Mononuclear cell (primary cell): ENCODE data around the gene TOX2. TPM values are rescaled to one million over a fixed set of nuclear protein-coding genes. Genes with fewer than 3 reads are reported as not detected.

Experiments
- H3K27me3 ChIP-seq: 2 replicates; pipeline ENCODE4 v1.6.0; 2011; ENCODE audit warnings: low read length, control low read depth; ENCODE audit not compliant: insufficient read depth
- H3K4me1 ChIP-seq: 2 replicates; pipeline ENCODE4 v1.5.1; 2011; ENCODE audit warnings: mild to moderate bottlenecking, low read length, control low read depth; ENCODE audit not compliant: insufficient read depth
- H3K4me3 ChIP-seq: 2 replicates; pipeline ENCODE4 v1.5.1; 2011; ENCODE audit warnings: mild to moderate bottlenecking, low read length, moderate library complexity
- H3K9me3 ChIP-seq: 2 replicates; pipeline ENCODE4 v1.5.1; 2011; ENCODE audit warnings: low read depth, mild to moderate bottlenecking, control low read depth, low read length
- total RNA-seq: library from RNA; depleted of rRNA; stranded (reverse); fragments of >200 nt; gene quantifications from one replicate; pipeline ENCODE4 v1.2.3, GENCODE V29; 2012

The TOX2 gene
- total RNA-seq, 1 donor: 0.21 TPM

DNA sequence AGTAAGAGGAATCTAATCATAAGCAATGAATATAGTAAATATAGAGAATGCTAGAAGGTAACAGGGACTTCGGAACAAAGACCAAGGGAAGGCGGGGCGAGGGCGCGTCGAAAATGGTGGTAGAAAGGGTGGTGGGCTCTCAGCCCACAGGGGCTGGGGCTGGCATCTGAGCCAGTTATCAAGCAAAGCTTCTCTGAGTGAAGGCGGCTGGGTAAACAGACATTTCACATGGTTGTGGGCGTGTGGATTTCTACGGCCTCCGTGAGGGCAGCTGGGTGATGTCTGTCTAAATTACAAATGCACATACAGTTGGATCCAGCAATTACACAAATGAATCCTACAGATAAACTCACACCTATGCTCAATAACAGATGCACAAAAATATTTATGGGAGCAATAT, 56.6 kb downstream of the TOX2 start:
- Histone ChIP-seq H3K9me3 (no peaks in the 10 kb centered on the region), H3K4me3 (no peak overlapping the region), H3K27me3 (no peaks in the 10 kb centered on the region), H3K4me1 (peaks cover 9% of the 10 kb centered on the region)

DNA sequence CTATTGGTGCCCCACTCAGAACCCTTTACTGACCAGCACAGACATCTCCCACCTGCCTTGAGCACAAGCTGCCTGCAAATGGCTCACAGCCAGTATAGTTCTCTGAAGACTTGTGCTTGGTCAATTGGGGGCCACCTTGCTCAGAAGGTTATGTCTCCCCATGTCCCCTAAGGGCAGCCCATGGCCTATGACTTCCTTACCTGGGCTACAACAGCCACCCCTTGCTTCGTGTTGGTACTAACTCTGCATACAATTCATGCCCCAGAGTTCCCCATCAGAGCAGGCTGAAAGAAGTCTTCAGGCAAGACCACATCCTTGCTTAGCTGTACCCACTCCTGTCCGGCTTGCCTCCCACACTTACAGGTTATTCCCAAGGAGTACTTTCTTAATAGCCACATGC, 57.4 kb downstream of the TOX2 start:
- Histone ChIP-seq H3K4me1 (peaks cover 17% of the 10 kb centered on the region), H3K27me3 (no peaks in the 10 kb centered on the region), H3K4me3 (no peak overlapping the region), H3K9me3 (no peaks in the 10 kb centered on the region)

DNA sequence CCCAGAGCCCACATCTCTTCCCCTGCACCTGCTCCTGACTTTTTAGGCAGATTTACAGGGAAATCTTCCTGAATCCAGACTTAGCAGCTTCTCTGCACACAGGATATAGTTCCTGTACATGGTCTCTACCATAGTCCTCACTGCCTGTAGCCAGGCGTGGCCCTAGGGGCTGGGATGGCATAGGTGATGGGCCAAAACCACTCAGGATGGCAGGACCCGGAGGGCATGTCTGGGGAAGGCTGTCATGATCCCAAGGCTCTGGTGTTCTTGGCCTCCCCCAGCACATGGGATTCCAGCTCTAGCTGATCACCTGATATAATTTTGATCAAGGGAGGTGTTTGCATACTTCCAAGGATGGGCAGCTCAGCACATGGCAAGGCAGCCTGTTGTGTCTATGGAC, 58.0 kb downstream of the TOX2 start:
- H3K9me3 ChIP-seq: no peaks in the 10 kb centered on the region
- H3K4me3 ChIP-seq: no peak overlapping the region
- H3K27me3 ChIP-seq: no peaks in the 10 kb centered on the region
- peaks cover 17% of the 10 kb centered on the region for H3K4me1 ChIP-seq

DNA sequence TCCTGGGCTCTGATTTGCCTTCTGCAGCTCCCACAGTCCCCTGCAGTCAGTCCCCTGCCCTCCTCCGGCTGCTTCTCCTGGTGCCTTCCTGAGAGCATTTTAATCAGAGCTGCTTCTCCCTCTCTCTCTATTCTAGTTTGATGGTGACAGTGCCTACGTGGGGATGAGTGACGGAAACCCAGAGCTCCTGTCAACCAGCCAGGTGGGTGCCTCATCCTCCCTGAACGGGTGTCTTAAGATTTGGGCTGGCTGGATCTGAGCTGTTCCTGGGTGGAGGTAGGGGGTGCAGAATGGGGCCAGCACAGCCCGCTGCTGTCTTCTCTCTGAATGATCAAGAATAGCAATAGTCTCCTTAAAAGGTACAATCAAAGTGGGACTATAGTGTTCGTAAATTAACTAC, 58.6 kb downstream of the TOX2 start:
- peaks cover 17% of the 10 kb centered on the region for H3K4me1 ChIP-seq
- no peak overlapping the region for H3K4me3 ChIP-seq
- H3K9me3 ChIP-seq: no peaks in the 10 kb centered on the region
- H3K27me3 ChIP-seq: no peaks in the 10 kb centered on the region

DNA sequence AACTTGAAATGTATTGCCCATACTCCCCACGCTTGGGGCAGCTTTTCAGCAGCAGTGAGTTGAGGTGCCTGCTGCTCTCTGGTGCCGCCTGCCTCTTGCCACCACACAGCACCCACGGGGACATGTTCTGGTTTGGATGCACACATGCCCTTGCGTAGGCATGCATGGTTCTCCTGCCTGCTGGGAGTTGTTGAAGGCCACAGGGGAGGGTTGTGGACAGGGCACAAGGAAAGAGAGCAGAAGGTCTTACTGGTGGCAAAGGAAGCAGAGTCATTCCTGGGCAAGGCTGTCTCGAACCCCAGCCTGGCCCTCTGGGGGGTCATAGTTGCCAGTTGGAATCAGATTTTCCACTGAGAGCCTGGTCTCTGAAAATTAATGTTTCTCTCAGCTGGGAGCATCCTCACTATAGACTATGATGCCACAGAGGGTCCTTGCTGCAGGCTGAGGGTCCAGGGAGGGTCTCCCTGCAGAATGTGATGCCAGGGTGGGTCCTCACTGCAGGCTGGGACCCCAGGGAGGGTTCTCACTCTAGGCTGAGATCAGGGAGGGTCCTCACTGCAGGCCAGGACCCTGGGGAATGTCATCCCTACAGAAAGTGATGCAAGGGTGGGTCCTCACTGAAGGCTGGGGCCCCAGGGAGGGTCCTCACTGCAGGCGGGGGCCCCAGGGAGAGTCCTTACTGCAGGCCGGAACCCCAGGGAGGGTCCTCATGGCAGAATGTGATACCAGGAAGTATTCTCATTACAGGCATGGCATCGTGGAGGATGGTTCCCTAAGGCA, 59.2 kb downstream of the TOX2 start:
- H3K4me1 ChIP-seq: peaks cover 17% of the 10 kb centered on the region
- H3K27me3 ChIP-seq: peaks cover 1% of the 10 kb centered on the region
- no peak overlapping the region for H3K4me3 ChIP-seq
- no peaks in the 10 kb centered on the region for H3K9me3 ChIP-seq

DNA sequence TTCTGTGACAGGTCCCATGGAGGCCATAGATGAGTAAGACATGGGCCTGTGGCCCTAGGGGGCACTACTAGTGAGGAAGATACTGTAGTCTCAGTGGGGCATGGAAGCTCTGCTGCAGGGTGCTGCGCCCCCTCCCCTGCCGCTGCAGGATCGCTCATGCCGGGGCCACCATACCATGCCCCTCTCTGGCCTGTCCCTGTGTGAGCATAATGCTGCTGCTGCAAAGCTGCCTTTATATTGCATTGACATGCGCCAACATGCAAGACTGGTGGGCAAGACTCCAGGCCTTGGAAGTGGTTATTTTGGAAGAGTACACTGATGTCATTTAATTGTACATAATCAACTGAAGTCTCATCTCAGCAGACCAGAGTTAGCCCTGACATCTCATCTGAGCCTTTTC, 60.0 kb downstream of the TOX2 start:
- no peak overlapping the region for H3K4me3 ChIP-seq
- peaks cover 4% of the 10 kb centered on the region for H3K27me3 ChIP-seq
- no peaks in the 10 kb centered on the region for H3K9me3 ChIP-seq
- H3K4me1 ChIP-seq: peaks cover 17% of the 10 kb centered on the region

DNA sequence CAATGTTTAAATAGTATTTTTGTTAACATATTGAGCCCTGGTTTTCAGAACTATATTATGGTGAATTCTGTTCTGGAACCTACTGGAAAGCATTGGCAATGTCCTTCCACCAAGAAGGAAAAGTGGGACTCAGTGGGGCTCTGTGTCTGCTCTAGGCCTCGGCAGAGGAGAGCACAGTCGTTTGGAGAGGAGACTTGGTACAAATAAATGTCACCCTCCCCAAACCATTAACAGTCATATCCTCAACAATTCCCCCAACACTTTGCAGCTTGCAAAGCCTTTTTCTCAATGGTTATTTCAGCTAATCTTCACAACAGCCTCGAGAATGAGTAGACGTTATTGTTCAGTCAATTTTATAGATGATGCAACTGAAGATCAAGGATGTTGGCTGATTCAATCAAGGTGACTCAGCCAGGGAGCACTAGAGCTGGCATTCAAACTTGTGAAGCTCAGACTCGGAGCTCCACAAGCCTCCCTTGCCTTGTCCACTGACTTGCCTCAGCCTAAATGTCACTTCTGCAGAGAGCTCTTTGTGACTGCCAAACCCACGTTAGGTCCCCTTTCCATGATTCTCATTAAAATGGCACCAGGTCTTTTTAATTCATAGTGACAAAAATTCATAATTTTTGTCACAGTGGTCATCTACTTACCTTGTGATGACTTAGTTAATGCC, 60.6 kb downstream of the TOX2 start:
- Histone ChIP-seq H3K4me1 (peaks cover 17% of the 10 kb centered on the region), H3K9me3 (no peaks in the 10 kb centered on the region), H3K27me3 (peaks cover 4% of the 10 kb centered on the region), H3K4me3 (no peak overlapping the region)

DNA sequence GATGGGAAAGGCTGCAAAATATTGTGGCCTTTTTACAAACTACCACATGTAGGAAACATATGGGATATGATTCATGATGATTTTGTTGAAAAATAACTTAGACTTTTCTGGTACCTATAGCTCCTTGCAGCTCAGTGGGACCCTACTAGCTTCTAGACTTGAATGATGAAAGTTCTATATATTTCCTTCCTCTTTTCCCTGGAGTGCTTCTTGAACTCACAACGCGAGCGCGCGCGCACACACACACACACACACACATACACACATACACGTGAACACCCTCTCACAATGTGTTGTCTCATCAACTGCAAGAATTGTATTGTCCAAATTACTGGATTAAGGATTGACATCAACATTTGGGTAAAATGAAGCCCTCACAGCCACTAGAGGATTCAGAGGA, 61.9 kb downstream of the TOX2 start:
- Histone ChIP-seq H3K4me1 (peaks cover 25% of the 10 kb centered on the region), H3K9me3 (no peaks in the 10 kb centered on the region), H3K27me3 (peaks cover 4% of the 10 kb centered on the region), H3K4me3 (no peak overlapping the region)

DNA sequence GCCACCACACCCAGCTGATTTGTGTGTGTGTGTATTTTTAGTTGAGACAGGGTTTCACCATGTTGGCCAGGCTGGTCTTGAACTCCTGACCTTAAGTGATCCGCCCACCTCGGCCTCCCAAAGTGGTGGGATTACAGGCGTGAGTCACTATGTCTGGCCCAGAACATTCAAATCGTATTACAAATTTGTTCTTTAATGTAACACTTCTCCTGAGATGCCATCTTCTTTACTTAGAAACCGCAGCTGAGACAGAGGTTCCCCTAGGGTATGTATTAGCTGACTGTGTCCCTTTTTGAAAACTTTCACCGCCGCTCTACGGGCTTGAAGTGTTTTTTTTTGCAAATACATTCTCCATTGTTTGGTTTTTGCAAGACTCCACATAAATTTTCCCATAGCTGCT, 62.6 kb downstream of the TOX2 start:
- H3K4me3 ChIP-seq: no peak overlapping the region
- peaks cover 31% of the 10 kb centered on the region for H3K4me1 ChIP-seq
- H3K27me3 ChIP-seq: peaks cover 6% of the 10 kb centered on the region
- no peaks in the 10 kb centered on the region for H3K9me3 ChIP-seq

DNA sequence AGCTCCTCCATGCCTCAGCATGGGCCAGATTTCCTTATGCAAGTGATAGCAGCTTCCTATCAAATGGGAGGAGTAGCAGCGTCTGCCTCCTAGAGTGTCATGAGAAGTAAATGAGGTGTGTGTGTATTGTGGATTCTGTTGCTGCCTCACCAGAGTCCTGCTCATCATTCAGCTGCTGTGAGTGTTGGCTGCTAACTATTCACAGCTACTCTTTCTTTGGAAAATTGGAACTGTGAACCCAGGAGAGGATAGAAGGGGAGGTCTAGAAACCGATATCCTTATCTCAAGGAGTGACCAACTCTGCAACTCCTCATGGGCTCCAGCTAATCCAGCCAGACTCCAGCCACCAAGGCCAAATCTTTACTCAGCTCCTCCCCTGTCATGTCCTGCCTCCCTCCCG, 63.3 kb downstream of the TOX2 start:
- Histone ChIP-seq H3K27me3 (peaks cover 6% of the 10 kb centered on the region), H3K4me3 (no peak overlapping the region), H3K4me1 (peaks cover 31% of the 10 kb centered on the region)

DNA sequence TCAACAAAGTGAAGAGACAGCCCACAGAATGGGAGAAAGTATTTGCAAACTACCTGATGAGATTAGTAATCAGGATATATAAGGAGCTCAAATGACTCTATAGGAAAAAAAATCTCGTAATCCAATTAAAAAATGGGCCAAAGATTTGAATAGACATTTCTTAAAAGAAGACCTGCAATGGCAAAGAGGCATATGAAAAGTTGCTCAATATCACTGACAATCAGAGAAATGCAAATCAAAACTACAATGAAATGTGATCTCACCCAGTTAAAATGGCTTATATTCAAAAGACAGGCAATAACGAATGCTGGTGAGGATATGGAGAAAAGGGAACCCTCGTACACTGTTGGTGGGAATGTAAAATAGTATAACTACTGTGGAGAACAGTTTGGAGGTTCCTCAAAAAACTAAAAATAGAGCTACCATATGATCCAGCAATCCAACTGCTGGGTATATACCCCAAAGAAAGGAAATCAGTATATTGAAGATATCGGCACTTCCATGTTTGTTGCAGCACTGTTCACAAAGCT, 65.0 kb downstream of the TOX2 start:
- H3K27me3 ChIP-seq: peaks cover 6% of the 10 kb centered on the region
- peaks cover 37% of the 10 kb centered on the region for H3K4me1 ChIP-seq
- no peaks in the 10 kb centered on the region for H3K9me3 ChIP-seq
- no peak overlapping the region for H3K4me3 ChIP-seq

More for the DNA sequence above, 63.3 kb downstream of the TOX2 start:
- no peaks in the 10 kb centered on the region for H3K9me3 ChIP-seq

DNA sequence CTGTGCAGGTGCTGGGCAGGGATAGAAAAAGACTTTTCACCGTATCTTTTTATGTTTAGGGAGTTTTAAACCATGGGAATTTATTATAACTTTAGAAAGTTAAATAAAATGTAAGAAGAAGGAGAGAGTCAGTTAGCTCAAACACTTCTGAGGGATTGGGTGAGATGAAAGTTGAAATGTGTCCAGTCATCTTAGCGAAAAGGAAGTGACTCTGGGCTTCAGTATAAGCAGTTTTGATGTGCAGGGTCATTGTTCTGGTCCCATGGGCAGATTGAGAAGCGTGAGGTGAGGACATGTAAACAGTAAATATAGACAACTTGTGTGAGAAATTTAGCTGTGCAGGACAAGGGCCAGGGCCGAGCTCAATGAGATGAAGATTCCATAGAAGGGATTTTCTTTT, 66.9 kb downstream of the TOX2 start:
- Histone ChIP-seq H3K4me1 (peaks cover 25% of the 10 kb centered on the region), H3K9me3 (no peaks in the 10 kb centered on the region), H3K27me3 (peaks cover 6% of the 10 kb centered on the region), H3K4me3 (no peak overlapping the region)

DNA sequence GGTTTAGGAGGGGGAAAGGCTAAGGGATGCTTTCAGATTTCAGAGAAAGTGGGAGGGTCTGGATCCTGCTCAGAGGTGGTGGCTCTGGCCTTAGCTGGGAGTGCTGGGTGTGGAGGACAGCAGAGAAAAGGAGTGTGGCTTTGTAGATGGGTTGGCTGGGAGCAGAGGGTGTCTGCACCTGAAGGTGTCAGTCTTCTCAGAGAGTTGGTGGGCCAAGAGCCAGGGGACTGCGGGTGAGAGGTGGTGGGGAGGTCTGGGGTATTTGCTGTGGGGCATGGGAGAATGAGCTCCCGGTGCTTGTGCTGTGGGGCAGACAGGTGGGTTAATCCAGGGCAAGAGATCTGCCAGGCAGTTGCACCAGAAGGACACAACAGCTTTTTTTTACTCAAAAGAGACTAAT, 67.4 kb downstream of the TOX2 start:
- H3K9me3 ChIP-seq: no peaks in the 10 kb centered on the region

DNA sequence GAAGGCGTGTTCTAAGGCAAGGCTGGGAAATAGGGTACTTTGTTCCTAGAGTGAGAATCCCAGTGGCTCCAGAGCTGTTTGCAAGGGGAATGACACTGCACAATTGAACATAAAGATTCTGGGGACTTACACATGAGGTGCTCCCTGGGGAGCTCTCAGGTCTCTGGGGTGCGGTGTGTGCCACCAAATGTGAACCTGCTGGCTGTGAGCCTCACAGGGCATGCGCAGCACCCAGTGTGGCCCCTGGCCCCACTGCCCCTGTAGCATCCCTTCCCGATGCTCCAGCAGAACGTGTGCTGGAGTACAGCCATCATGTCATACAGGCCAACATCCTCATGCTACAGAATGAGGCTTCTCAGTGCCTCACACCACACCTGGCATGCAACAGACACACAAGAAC, 68.2 kb downstream of the TOX2 start:
- Histone ChIP-seq H3K4me3 (no peak overlapping the region), H3K27me3 (peaks cover 6% of the 10 kb centered on the region), H3K4me1 (peaks cover 19% of the 10 kb centered on the region), H3K9me3 (no peaks in the 10 kb centered on the region)

More for the DNA sequence above, 67.4 kb downstream of the TOX2 start:
- H3K4me3 ChIP-seq: no peak overlapping the region
- H3K4me1 ChIP-seq: peaks cover 20% of the 10 kb centered on the region
- H3K27me3 ChIP-seq: peaks cover 6% of the 10 kb centered on the region

DNA sequence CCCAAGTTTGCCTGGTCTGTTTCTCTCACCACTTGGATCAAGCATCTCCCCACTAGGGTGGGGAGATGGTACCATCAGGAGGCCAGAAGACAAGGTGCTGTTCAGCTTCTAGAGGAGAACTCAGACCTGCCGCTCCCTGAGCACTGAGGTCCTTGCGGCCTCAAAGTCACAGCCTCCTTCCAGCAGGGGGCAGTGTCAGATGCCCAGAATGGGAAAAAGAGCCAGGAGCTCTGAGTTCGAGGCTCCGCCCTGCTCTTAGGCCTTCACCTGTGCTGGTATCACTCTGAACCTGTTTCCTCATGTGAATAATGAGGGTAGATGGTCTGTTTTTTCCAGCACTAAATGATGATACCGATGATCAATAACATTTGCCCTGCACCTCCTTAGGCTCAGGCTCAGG, 68.7 kb downstream of the TOX2 start:
- H3K27me3 ChIP-seq: peaks cover 6% of the 10 kb centered on the region
- no peaks in the 10 kb centered on the region for H3K9me3 ChIP-seq
- H3K4me3 ChIP-seq: no peak overlapping the region
- H3K4me1 ChIP-seq: peaks cover 19% of the 10 kb centered on the region
